ENCODE measurements around the gene TBX1. TPM values are rescaled to one million over a fixed set of nuclear protein-coding genes. Genes with fewer than 3 reads are reported as not detected.

TBX1 gene
- total and polyA plus RNA-seq, 2 of the 8 experiments (the other 6 are each of a cell fraction or from before 2014, with no cell fraction given): 0.28 TPM; not detected in 1

- H3K9ac ChIP-seq (replicated peaks in 1 of 4; ENCODE audit: extremely low read depth in 1 of 4, low read depth in 3 of 4, low read length in 3 of 4): no peak overlapping the region
- H3K9me3 ChIP-seq (ENCODE audit: insufficient read depth in 2 of 2, low read depth in 1 of 2, low read length in 1 of 2): no peaks in the 10 kb centered on the region; a peak in 1 of 4 replicates
- no peak overlapping the region for H3K23ac ChIP-seq (ENCODE audit: insufficient read length)
- ChIA-PET CTCF (ENCODE audit: partially characterized antibody) (interaction anchor here (0.9 to 3.9 kb wide), 6 partner anchors 8 to 62 kb away, joined by 3 to 18 read pairs (median 7); no protein-coding TSS in a partner anchor), POLR2A (ENCODE audit: partially characterized antibody) (interaction anchor here (1.8 kb wide), 1 partner anchor 41 kb away, joined by 4 read pairs; no protein-coding TSS in a partner anchor)
- DNase-seq (ENCODE audit: low read depth in 1 of 2, low spot score in 2 of 2) (peak in 1 of 2 experiments; percentile 77), FAIRE-seq (no peak)
- no peak overlapping the region for H3K14ac ChIP-seq (ENCODE audit: insufficient read length)
- no peak overlapping the region for H2AFZ ChIP-seq (ENCODE audit: low read length)
- H3K4me2 ChIP-seq (ENCODE audit: insufficient read depth in 1 of 2, low read depth in 2 of 2, low read length in 2 of 2): peak overlapping the region; percentile 74 to 87
- TF ChIP-seq EGR1 (IDR thresholded peaks at IDR 0.05; ENCODE audit: borderline replicate concordance, low read depth, low read length) (peak; percentile 20; the same call in 1 of the 2 replicates), KDM5A (IDR thresholded peaks at IDR 0.05; ENCODE audit: low read length) (no peak), CEBPB (IDR thresholded peaks at IDR 0.05; ENCODE audit: low read depth, low read length) (no peak), POLR2A (IDR thresholded peaks at IDR 0.05; ENCODE audit: control extremely low read depth in 1 of 2, low read depth in 2 of 2, low read length in 2 of 2) (no peak), RNF2 (IDR thresholded peaks at IDR 0.05; ENCODE audit: borderline replicate concordance, low read depth, low read length, missing control alignments, poor library complexity, severe bottlenecking) (peak; percentile 4), SUZ12 (IDR thresholded peaks at IDR 0.05; ENCODE audit: low read length) (no peak), EP300 (IDR thresholded peaks at IDR 0.05; ENCODE audit: borderline replicate concordance in 1 of 2, low read depth in 2 of 2, low read length in 2 of 2) (no peak), RBBP5 (IDR thresholded peaks at IDR 0.05; ENCODE audit: borderline replicate concordance, low read depth, low read length) (no peak)
- peaks cover 24% of the 10 kb centered on the region; the same call in 1 of the 2 replicates for H3K23me2 ChIP-seq (ENCODE audit: low read depth, low read length)
- no peaks in the 10 kb centered on the region for H3K79me2 ChIP-seq (ENCODE audit: control insufficient read depth in 1 of 2, insufficient read depth in 2 of 2, low read length in 2 of 2)
- H2AK5ac ChIP-seq (ENCODE audit: low read depth, low read length): no peak overlapping the region
- H3K4me1 ChIP-seq (replicated peaks in 1 of 4; ENCODE audit: control insufficient read depth in 3 of 4, insufficient read depth in 4 of 4, low read length in 3 of 4): peaks cover 0 to 42% (median 24%) of the 10 kb centered on the region in 4 experiments; a peak in 6 of 7 replicates
- no peak overlapping the region for H2BK12ac ChIP-seq (ENCODE audit: low read depth, low read length)
- H4K5ac ChIP-seq (ENCODE audit: insufficient read length, low read depth, low read length): no peak overlapping the region
- WGBS, 2 experiments (ENCODE audit: extremely low coverage in 1 of 2, insufficient coverage in 1 of 2, insufficient read length in 1 of 2, insufficient replicate concordance in 2 of 2, low coverage in 1 of 2, low lambda C conversion rate in 2 of 2, missing lambda C conversion rate in 1 of 2): 5% methylated on average over 55 of the region's 60 CpGs; no CpG with 5 or more reads in 1 of the 2 experiments
- no peaks in the 10 kb centered on the region for H3K79me1 ChIP-seq (ENCODE audit: low read depth, low read length)
- H2BK15ac ChIP-seq (ENCODE audit: low read length): no peak overlapping the region; the same call in 1 of the 2 replicates
- H2BK5ac ChIP-seq (ENCODE audit: low read depth, low read length): no peak overlapping the region
- H3K4ac ChIP-seq (replicated peaks; ENCODE audit: insufficient read length, low read depth, low read length): no peak overlapping the region
- H4K91ac ChIP-seq (replicated peaks; ENCODE audit: insufficient read length, low read length): no peak overlapping the region
- peaks cover 0 to 5% (median 0%) of the 10 kb centered on the region in 4 experiments; a peak in 1 of 8 replicates for H3K36me3 ChIP-seq (ENCODE audit: control insufficient read depth in 2 of 4, insufficient read depth in 4 of 4, low read length in 3 of 4)
- H3K18ac ChIP-seq (ENCODE audit: extremely low read depth, low read length): peak overlapping the region; percentile 48; the same call in 1 of the 2 replicates
- peak overlapping the region; percentile 9 to 55 (median 38) for H3K4me3 ChIP-seq (ENCODE audit: extremely low read depth in 1 of 4, insufficient read depth in 2 of 4, low read depth in 3 of 4, low read length in 4 of 4)
- H4K8ac ChIP-seq (ENCODE audit: extremely low read depth, insufficient read depth, low read length): peak overlapping the region; percentile 14; the same call in 1 of the 2 replicates
- H4K20me1 ChIP-seq (replicated peaks in 1 of 2; ENCODE audit: control insufficient read depth in 1 of 2, insufficient read depth in 2 of 2, low read length in 2 of 2): peaks cover 15 to 28% of the 10 kb centered on the region in 2 experiments
- H3K27ac ChIP-seq (ENCODE audit: low read depth, low read length): no peak overlapping the region
- H2BK20ac ChIP-seq (ENCODE audit: low read length): no peak overlapping the region
- H3K27me3 ChIP-seq (replicated peaks in 1 of 4; ENCODE audit: control insufficient read depth in 3 of 4, extremely low read depth in 1 of 4, insufficient read depth in 3 of 4, low read length in 3 of 4): peaks cover 83 to 100% (median 92%) of the 10 kb centered on the region in 4 experiments
- H2BK120ac ChIP-seq (replicated peaks; ENCODE audit: low read depth, low read length): no peak overlapping the region
- no peak overlapping the region for H3K56ac ChIP-seq (replicated peaks; ENCODE audit: insufficient read length, low read depth, low read length)
Measured at GRCh38 chr22:19722178-19722981, 38.2 kb upstream of the TBX1 start.
